Measurements from ENCODE around the gene MC1R. TPM values are rescaled to one million over a fixed set of nuclear protein-coding genes. Genes with fewer than 3 reads are reported as not detected.

The MC1R gene
- total and polyA plus RNA-seq, 10 of the 15 experiments (the other 5 are each of a cell fraction or from before 2014, with no cell fraction given), result 0.06 to 2.3 (median 0.45) TPM

DNA sequence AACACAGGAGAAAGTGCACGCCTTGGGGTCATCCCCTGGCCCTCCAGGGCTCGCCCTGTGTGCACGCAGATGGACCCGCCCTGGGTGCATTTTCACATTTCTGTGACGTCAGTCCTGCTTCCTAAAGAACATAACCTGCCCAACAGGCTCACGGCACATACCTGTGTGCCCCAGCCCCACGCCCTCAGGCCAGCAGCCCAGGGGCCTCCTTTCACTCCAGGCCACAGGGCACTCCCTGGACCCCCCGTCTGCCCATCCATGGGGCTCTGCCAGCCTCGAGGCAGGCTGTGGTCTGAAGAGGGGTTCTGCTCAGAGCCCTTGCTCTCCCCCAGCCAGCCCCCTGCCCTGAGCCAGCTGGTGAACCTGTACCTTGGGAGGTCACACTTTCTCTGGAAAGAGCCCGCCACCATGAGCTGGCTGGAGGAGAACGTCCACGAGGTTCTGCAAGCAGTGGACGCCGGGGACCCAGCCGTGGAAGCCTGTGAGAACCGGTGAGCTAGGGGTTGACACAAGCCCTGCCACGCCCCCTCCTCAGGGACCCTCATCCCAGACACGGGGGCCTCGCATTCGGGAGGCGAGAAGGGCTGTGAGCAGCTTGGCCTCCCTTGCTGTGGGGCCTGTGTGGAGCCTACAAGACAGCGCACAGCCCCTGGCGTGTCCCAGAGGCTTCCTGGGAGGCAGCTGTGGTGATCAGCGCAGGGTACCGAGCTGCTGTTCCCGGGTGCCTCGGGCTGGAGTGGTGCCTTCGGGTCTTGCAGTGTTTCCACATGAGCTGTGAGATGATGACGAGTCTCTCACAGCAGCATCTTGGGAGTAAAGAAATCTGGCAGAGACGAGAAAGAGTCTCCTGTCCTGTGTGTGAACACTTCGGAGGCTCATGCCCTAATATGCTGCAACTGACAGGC, 13.8 kb upstream of the MC1R start:
- in situ Hi-C loops (cut with MboI), result no loop called here
- H3K27me3 ChIP-seq (replicated peaks in 1 of 2; ENCODE audit: control insufficient read depth in 2 of 2, insufficient read depth in 2 of 2, low read length in 1 of 2), result no peaks in the 10 kb centered on the region
- TF ChIP-seq IRF4 (IDR thresholded peaks at IDR 0.05; ENCODE audit: low read depth, low read length), result no peak
- peak; percentile 54 for TF ChIP-seq POLR2A (IDR thresholded peaks at IDR 0.05; ENCODE audit: low read depth, low read length)
- no peak overlapping the region for H3K27ac ChIP-seq (ENCODE audit: control insufficient read depth, insufficient read depth)
- WGBS (ENCODE audit: insufficient coverage, insufficient replicate concordance, low lambda C conversion rate, missing lambda C conversion rate), result 87% methylated on average over 27 of the region's 31 CpGs
- intact Hi-C loops (cut with micrococcal nuclease; ENCODE audit: unreplicated experiment), result no loop called here
- ChIA-PET SMC1A (ENCODE audit: uncharacterized antibody, unreplicated experiment) (no interaction called here), RAD21 (ENCODE audit: unreplicated experiment) (interaction anchor here (1.5 kb wide), 1 partner anchor 43 kb away, joined by 3 read pairs; no protein-coding TSS in a partner anchor), CTCF (no interaction called here), POLR2A (no interaction called here)
- BruUV-seq (replicated peaks), result no TSS peak
- H3K9me3 ChIP-seq (replicated peaks; ENCODE audit: control insufficient read depth, insufficient read depth, low read length), result no peaks in the 10 kb centered on the region; the same call in 2 of the 3 replicates
- no peak overlapping the region for H3K4me3 ChIP-seq
- no peaks in the 10 kb centered on the region for H3K4me1 ChIP-seq (ENCODE audit: control insufficient read depth, insufficient read depth, low read length)
- no peak for FAIRE-seq
- H3K36me3 ChIP-seq (ENCODE audit: control insufficient read depth in 2 of 2, insufficient read depth in 2 of 2, low read length in 1 of 2), result peaks cover 9 to 27% of the 10 kb centered on the region in 2 experiments
- H3K9ac ChIP-seq (ENCODE audit: control insufficient read depth, insufficient read depth, low read length), result no peak overlapping the region
- no peaks in the 10 kb centered on the region for H3K79me2 ChIP-seq (ENCODE audit: control insufficient read depth, insufficient read depth, low read length)
- no peak overlapping the region for H2AFZ ChIP-seq (ENCODE audit: control insufficient read depth, low read depth, low read length)
- no peaks in the 10 kb centered on the region for H4K20me1 ChIP-seq (ENCODE audit: control insufficient read depth, insufficient read depth)
- no peak overlapping the region for H3K4me2 ChIP-seq (ENCODE audit: control insufficient read depth, insufficient read depth)
- ATAC-seq, result no peak; the same call in 2 of the 3 replicates
- DNase-seq (ENCODE audit: low read depth, low spot score), result no peak

DNA sequence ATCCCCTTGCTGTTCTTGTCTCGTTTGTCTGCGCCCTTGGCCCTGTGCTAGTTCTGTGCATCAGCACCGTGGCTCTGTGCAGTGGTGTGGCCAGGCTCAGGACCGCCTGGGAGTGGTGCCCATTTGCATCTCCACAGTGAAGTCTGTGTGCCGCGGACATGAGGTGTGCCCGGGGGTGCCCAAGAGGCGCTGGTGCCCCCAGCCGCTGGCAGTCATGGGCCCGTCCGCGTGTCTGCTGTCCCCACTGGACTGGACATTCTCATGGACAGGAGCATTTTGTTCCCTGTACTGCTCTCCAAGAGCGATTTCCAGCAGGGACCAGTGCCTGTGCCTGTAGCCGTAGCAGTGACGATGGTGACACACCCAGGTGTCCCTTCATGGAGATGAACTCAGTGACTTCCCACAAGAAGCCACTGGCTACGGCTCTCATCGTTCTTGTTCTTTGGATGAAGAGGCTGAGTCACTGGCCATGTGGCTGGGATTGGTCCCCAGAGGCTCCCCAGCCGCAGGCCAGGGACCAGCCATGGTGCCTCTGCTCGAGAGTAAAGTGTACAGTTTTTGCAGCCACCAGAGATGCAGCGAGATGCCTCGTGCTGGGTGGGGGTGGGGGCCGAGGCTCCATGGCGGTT, 13.0 kb upstream of the MC1R start:
- in situ Hi-C loops (cut with MboI), result no loop called here

More for the DNA sequence above, 13.0 kb upstream of the MC1R start:
- Histone ChIP-seq H3K27me3 (replicated peaks in 1 of 2; ENCODE audit: control insufficient read depth in 2 of 2, insufficient read depth in 2 of 2, low read length in 1 of 2) (no peaks in the 10 kb centered on the region), H3K27ac (ENCODE audit: control insufficient read depth, insufficient read depth) (no peak overlapping the region), H3K9ac (ENCODE audit: control insufficient read depth, insufficient read depth, low read length) (no peak overlapping the region), H3K9me3 (replicated peaks; ENCODE audit: control insufficient read depth, insufficient read depth, low read length) (no peaks in the 10 kb centered on the region; the same call in 2 of the 3 replicates), H2AFZ (ENCODE audit: control insufficient read depth, low read depth, low read length) (no peak overlapping the region), H3K79me2 (ENCODE audit: control insufficient read depth, insufficient read depth, low read length) (no peaks in the 10 kb centered on the region), H3K4me2 (ENCODE audit: control insufficient read depth, insufficient read depth) (no peak overlapping the region), H3K4me1 (ENCODE audit: control insufficient read depth, insufficient read depth, low read length) (no peaks in the 10 kb centered on the region), H4K20me1 (ENCODE audit: control insufficient read depth, insufficient read depth) (no peaks in the 10 kb centered on the region; the same call in 1 of the 2 replicates), H3K4me3 (no peak overlapping the region), H3K36me3 (ENCODE audit: control insufficient read depth in 2 of 2, insufficient read depth in 2 of 2, low read length in 1 of 2) (peaks cover 12 to 23% of the 10 kb centered on the region in 2 experiments)
- BruUV-seq (replicated peaks), result no TSS peak
- ChIA-PET SMC1A (ENCODE audit: uncharacterized antibody, unreplicated experiment) (no interaction called here), RAD21 (ENCODE audit: unreplicated experiment) (interaction anchor here (1.5 kb wide), 1 partner anchor 44 kb away, joined by 3 read pairs; no protein-coding TSS in a partner anchor), CTCF (interaction anchor here (1.0 kb wide), 1 partner anchor 165 kb away, joined by 3 read pairs; no protein-coding TSS in a partner anchor), POLR2A (no interaction called here)
- no peak; the same call in 2 of the 3 replicates for ATAC-seq
- no peak for DNase-seq (ENCODE audit: low read depth, low spot score)
- no peak for TF ChIP-seq NRF1 (conservative IDR thresholded peaks at IDR 0.05; ENCODE audit: low read depth, low read length)
- no peak for TF ChIP-seq PML (IDR thresholded peaks at IDR 0.05; ENCODE audit: low read length)
- TF ChIP-seq, protein P1, sequence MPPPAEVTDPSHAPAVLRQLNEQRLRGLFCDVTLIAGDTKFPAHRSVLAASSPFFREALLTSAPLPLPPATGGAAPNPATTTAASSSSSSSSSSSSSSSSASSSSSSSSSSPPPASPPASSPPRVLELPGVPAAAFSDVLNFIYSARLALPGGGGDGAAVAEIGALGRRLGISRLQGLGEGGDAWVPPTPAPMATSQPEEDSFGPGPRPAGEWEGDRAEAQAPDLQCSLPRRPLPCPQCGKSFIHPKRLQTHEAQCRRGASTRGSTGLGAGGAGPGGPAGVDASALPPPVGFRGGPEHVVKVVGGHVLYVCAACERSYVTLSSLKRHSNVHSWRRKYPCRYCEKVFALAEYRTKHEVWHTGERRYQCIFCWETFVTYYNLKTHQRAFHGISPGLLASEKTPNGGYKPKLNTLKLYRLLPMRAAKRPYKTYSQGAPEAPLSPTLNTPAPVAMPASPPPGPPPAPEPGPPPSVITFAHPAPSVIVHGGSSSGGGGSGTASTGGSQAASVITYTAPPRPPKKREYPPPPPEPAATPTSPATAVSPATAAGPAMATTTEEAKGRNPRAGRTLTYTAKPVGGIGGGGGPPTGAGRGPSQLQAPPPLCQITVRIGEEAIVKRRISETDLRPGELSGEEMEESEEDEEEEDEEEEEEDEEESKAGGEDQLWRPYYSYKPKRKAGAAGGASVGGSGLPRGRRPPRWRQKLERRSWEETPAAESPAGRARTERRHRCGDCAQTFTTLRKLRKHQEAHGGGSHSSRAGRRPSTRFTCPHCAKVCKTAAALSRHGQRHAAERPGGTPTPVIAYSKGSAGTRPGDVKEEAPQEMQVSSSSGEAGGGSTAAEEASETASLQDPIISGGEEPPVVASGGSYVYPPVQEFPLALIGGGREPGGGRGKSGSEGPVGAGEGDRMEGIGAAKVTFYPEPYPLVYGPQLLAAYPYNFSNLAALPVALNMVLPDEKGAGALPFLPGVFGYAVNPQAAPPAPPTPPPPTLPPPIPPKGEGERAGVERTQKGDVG (CRISPR knock-in tag; IDR thresholded peaks at IDR 0.05), result no peak
- no peak for TF ChIP-seq CREB1 (IDR thresholded peaks at IDR 0.05; ENCODE audit: low read depth)
- TF ChIP-seq EP300 (IDR thresholded peaks at IDR 0.05; ENCODE audit: borderline replicate concordance in 1 of 2, control insufficient read depth in 1 of 2, low read depth in 2 of 2, low read length in 2 of 2), result no peak
- TF ChIP-seq, protein P2, sequence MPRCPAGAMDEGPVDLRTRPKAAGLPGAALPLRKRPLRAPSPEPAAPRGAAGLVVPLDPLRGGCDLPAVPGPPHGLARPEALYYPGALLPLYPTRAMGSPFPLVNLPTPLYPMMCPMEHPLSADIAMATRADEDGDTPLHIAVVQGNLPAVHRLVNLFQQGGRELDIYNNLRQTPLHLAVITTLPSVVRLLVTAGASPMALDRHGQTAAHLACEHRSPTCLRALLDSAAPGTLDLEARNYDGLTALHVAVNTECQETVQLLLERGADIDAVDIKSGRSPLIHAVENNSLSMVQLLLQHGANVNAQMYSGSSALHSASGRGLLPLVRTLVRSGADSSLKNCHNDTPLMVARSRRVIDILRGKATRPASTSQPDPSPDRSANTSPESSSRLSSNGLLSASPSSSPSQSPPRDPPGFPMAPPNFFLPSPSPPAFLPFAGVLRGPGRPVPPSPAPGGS (IDR thresholded peaks at IDR 0.05; ENCODE audit: borderline replicate concordance, insufficient read depth, low read depth, low read length, poor library complexity, severe bottlenecking), result no peak
- TF ChIP-seq LARP7 (IDR thresholded peaks at IDR 0.05), result no peak
- no peak for TF ChIP-seq CHD1 (IDR thresholded peaks at IDR 0.05; ENCODE audit: low read depth, low read length)
- TF ChIP-seq ZZZ3 (IDR thresholded peaks at IDR 0.05; ENCODE audit: control insufficient read depth, insufficient read length, low read depth), result no peak
- 93% methylated on average over 23 of the region's 23 CpGs for WGBS (ENCODE audit: insufficient coverage, insufficient replicate concordance, low lambda C conversion rate, missing lambda C conversion rate)
- no peak for FAIRE-seq
- intact Hi-C loops (cut with micrococcal nuclease; ENCODE audit: unreplicated experiment), result no loop called here
